ENCODE measurements around the gene KCNE3.

KCNE3 gene

GRCh38 chr11:74460481-74461154, 6.7 kb downstream of the KCNE3 start:
- Mint-ChIP-seq H3K4me3 (no peak overlapping the region), H3K36me3 (no peaks in the 10 kb centered on the region), H3K9me3 (no peaks in the 10 kb centered on the region), H3K4me1 (no peaks in the 10 kb centered on the region), H3K27ac (no peak overlapping the region), H3K27me3 (peaks cover 15% of the 10 kb centered on the region)
- ATAC-seq = no peak

- Mint-ChIP-seq H3K27me3 (peaks cover 9% of the 10 kb centered on the region), H3K4me1 (no peaks in the 10 kb centered on the region), H3K27ac (no peak overlapping the region), H3K9me3 (no peaks in the 10 kb centered on the region), H3K36me3 (no peaks in the 10 kb centered on the region), H3K4me3 (no peak overlapping the region)
- ATAC-seq = no peak
Measured at GRCh38 chr11:74460065-74460464, 7.3 kb downstream of the KCNE3 start.

- H3K4me3 Mint-ChIP-seq = no peak overlapping the region
- no peaks in the 10 kb centered on the region for H3K9me3 Mint-ChIP-seq
- H3K36me3 Mint-ChIP-seq = no peaks in the 10 kb centered on the region
- H3K4me1 Mint-ChIP-seq = no peaks in the 10 kb centered on the region
- no peak for ATAC-seq
- no peak overlapping the region for H3K27ac Mint-ChIP-seq
- peaks cover 5% of the 10 kb centered on the region for H3K27me3 Mint-ChIP-seq
Measured at GRCh38 chr11:74459584-74459983, 7.8 kb downstream of the KCNE3 start.

- H3K4me1 Mint-ChIP-seq = peaks cover 6% of the 10 kb centered on the region
- H3K9me3 Mint-ChIP-seq = no peaks in the 10 kb centered on the region
- ATAC-seq = no peak
- no peak overlapping the region for H3K27ac Mint-ChIP-seq
- peaks cover 9% of the 10 kb centered on the region for H3K27me3 Mint-ChIP-seq
- H3K36me3 Mint-ChIP-seq = no peaks in the 10 kb centered on the region
- no peak overlapping the region for H3K4me3 Mint-ChIP-seq
Measured at GRCh38 chr11:74457356-74457755, 10.0 kb downstream of the KCNE3 start.

- H3K4me3 Mint-ChIP-seq = no peak overlapping the region
- H3K27me3 Mint-ChIP-seq = peaks cover 17% of the 10 kb centered on the region
- no peak for ATAC-seq
- H3K4me1 Mint-ChIP-seq = peaks cover 15% of the 10 kb centered on the region
- H3K27ac Mint-ChIP-seq = no peak overlapping the region
- no peaks in the 10 kb centered on the region for H3K9me3 Mint-ChIP-seq
- H3K36me3 Mint-ChIP-seq = no peaks in the 10 kb centered on the region
Measured at GRCh38 chr11:74453373-74453975, 13.9 kb downstream of the KCNE3 start.

GRCh38 chr11:74452366-74452765, 15.0 kb downstream of the KCNE3 start:
- peaks cover 17% of the 10 kb centered on the region for H3K27me3 Mint-ChIP-seq
- no peak overlapping the region for H3K4me3 Mint-ChIP-seq
- no peak overlapping the region for H3K27ac Mint-ChIP-seq
- peaks cover 15% of the 10 kb centered on the region for H3K4me1 Mint-ChIP-seq
- H3K9me3 Mint-ChIP-seq = no peaks in the 10 kb centered on the region
- no peaks in the 10 kb centered on the region for H3K36me3 Mint-ChIP-seq
- no peak for ATAC-seq

- no peak overlapping the region for H3K4me3 Mint-ChIP-seq
- peaks cover 21% of the 10 kb centered on the region for H3K27me3 Mint-ChIP-seq
- H3K9me3 Mint-ChIP-seq = no peaks in the 10 kb centered on the region
- no peaks in the 10 kb centered on the region for H3K36me3 Mint-ChIP-seq
- H3K4me1 Mint-ChIP-seq = peaks cover 15% of the 10 kb centered on the region
- no peak overlapping the region for H3K27ac Mint-ChIP-seq
- no peak for ATAC-seq
Measured at GRCh38 chr11:74450318-74450717, 17.0 kb downstream of the KCNE3 start.

GRCh38 chr11:74449369-74449931, 17.9 kb downstream of the KCNE3 start:
- no peaks in the 10 kb centered on the region for H3K9me3 Mint-ChIP-seq
- H3K36me3 Mint-ChIP-seq = no peaks in the 10 kb centered on the region
- no peak overlapping the region for H3K27ac Mint-ChIP-seq
- peaks cover 15% of the 10 kb centered on the region for H3K4me1 Mint-ChIP-seq
- peaks cover 30% of the 10 kb centered on the region for H3K27me3 Mint-ChIP-seq
- ATAC-seq = peak; percentile 89
- H3K4me3 Mint-ChIP-seq = peak overlapping the region; percentile 69

- H3K36me3 Mint-ChIP-seq = no peaks in the 10 kb centered on the region
- H3K9me3 Mint-ChIP-seq = no peaks in the 10 kb centered on the region
- no peak overlapping the region for H3K4me3 Mint-ChIP-seq
- ATAC-seq = no peak
- H3K4me1 Mint-ChIP-seq = peaks cover 9% of the 10 kb centered on the region
- peaks cover 26% of the 10 kb centered on the region for H3K27me3 Mint-ChIP-seq
- H3K27ac Mint-ChIP-seq = no peak overlapping the region
Measured at GRCh38 chr11:74447720-74448119, 19.6 kb downstream of the KCNE3 start.

- no peak for ATAC-seq
Measured at GRCh38 chr11:74446532-74446938, 20.8 kb downstream of the KCNE3 start.

GRCh38 chr11:74444173-74444826, 23.0 kb downstream of the KCNE3 start:
- Mint-ChIP-seq H3K36me3 (no peaks in the 10 kb centered on the region), H3K27ac (no peak overlapping the region), H3K4me1 (peaks cover 3% of the 10 kb centered on the region), H3K4me3 (no peak overlapping the region), H3K27me3 (peaks cover 32% of the 10 kb centered on the region), H3K9me3 (no peaks in the 10 kb centered on the region)
- ATAC-seq = no peak

More at GRCh38 chr11:74446532-74446938, 20.8 kb downstream of the KCNE3 start:
- peaks cover 30% of the 10 kb centered on the region for H3K27me3 Mint-ChIP-seq
- peaks cover 9% of the 10 kb centered on the region for H3K4me1 Mint-ChIP-seq
- no peak overlapping the region for H3K4me3 Mint-ChIP-seq
- H3K9me3 Mint-ChIP-seq = no peaks in the 10 kb centered on the region
- H3K27ac Mint-ChIP-seq = no peak overlapping the region
- H3K36me3 Mint-ChIP-seq = no peaks in the 10 kb centered on the region

- no peak overlapping the region for H3K27ac Mint-ChIP-seq
- H3K4me3 Mint-ChIP-seq = no peak overlapping the region
- no peak for ATAC-seq
Measured at GRCh38 chr11:74443071-74443864, 24.1 kb downstream of the KCNE3 start.

GRCh38 chr11:74442636-74443035, 24.7 kb downstream of the KCNE3 start:
- Mint-ChIP-seq H3K9me3 (peaks cover 3% of the 10 kb centered on the region), H3K4me3 (no peak overlapping the region)
- ATAC-seq = no peak

More at GRCh38 chr11:74443071-74443864, 24.1 kb downstream of the KCNE3 start:
- Mint-ChIP-seq H3K36me3 (no peaks in the 10 kb centered on the region), H3K4me1 (no peaks in the 10 kb centered on the region), H3K9me3 (peaks cover 1% of the 10 kb centered on the region), H3K27me3 (peaks cover 32% of the 10 kb centered on the region)

GRCh38 chr11:74438681-74439080, 28.7 kb downstream of the KCNE3 start:
- Mint-ChIP-seq H3K4me3 (no peak overlapping the region), H3K36me3 (no peaks in the 10 kb centered on the region), H3K4me1 (peaks cover 6% of the 10 kb centered on the region), H3K27ac (no peak overlapping the region), H3K9me3 (peaks cover 3% of the 10 kb centered on the region), H3K27me3 (peaks cover 30% of the 10 kb centered on the region)
- no peak for ATAC-seq

More at GRCh38 chr11:74442636-74443035, 24.7 kb downstream of the KCNE3 start:
- Mint-ChIP-seq H3K27me3 (peaks cover 32% of the 10 kb centered on the region), H3K27ac (no peak overlapping the region), H3K4me1 (no peaks in the 10 kb centered on the region), H3K36me3 (no peaks in the 10 kb centered on the region)

All from stimulated activated memory B cell treated with anti-CD40 and anti-IgM and Interleukin-4, amounts not matched to agents 10 μg/mL and 1 μg/mL and 100 μg/mL, for 72 hours (primary cell).